GM19240 (cell line): ENCODE data around the gene SOBP.

ENCODE experiments used
- DNase-seq: peaks from one replicate; pipeline ENCODE4 v3.0.0; 2011; ENCODE audit warnings: low spot score; ENCODE audit not compliant: insufficient read length

The SOBP gene

GRCh38 chr6:107587451-107587850, 97.5 kb downstream of the SOBP start:
- no peak for DNase-seq

- DNase-seq, result no peak
Observed at GRCh38 chr6:107589199-107589598, 99.3 kb downstream of the SOBP start.

GRCh38 chr6:107589934-107590333, 100.0 kb downstream of the SOBP start:
- no peak for DNase-seq

GRCh38 chr6:107590378-107590777, 100.5 kb downstream of the SOBP start:
- DNase-seq, result no peak

GRCh38 chr6:107591346-107591745, 101.4 kb downstream of the SOBP start:
- DNase-seq, result no peak

- DNase-seq, result no peak
Observed at GRCh38 chr6:107592806-107593205, 102.9 kb downstream of the SOBP start.

GRCh38 chr6:107594736-107595135, 104.8 kb downstream of the SOBP start:
- no peak for DNase-seq

GRCh38 chr6:107598091-107598490, 108.2 kb downstream of the SOBP start:
- no peak for DNase-seq

GRCh38 chr6:107599043-107599442, 109.1 kb downstream of the SOBP start:
- DNase-seq, result no peak

GRCh38 chr6:107600121-107600520, 110.2 kb downstream of the SOBP start:
- DNase-seq, result no peak

GRCh38 chr6:107600936-107601335, 111.0 kb downstream of the SOBP start:
- no peak for DNase-seq

- no peak for DNase-seq
Observed at GRCh38 chr6:107601406-107601805, 111.5 kb downstream of the SOBP start.

GRCh38 chr6:107602321-107603005, 112.5 kb downstream of the SOBP start:
- no peak for DNase-seq

GRCh38 chr6:107603006-107603370, 113.1 kb downstream of the SOBP start:
- DNase-seq, result no peak

- no peak for DNase-seq
Observed at GRCh38 chr6:107604549-107604948, 114.6 kb downstream of the SOBP start.

GRCh38 chr6:107606407-107606806, 116.5 kb downstream of the SOBP start:
- DNase-seq, result no peak

- no peak for DNase-seq
Observed at GRCh38 chr6:107607116-107607515, 117.2 kb downstream of the SOBP start.

- DNase-seq, result no peak
Observed at GRCh38 chr6:107611094-107611810, 121.3 kb downstream of the SOBP start.

GRCh38 chr6:107612762-107613415, 123.0 kb downstream of the SOBP start:
- DNase-seq, result no peak

- DNase-seq, result no peak
Observed at GRCh38 chr6:107613651-107614379, 123.9 kb downstream of the SOBP start.

- no peak for DNase-seq
Observed at GRCh38 chr6:107614828-107615227, 124.9 kb downstream of the SOBP start.

- no peak for DNase-seq
Observed at GRCh38 chr6:107616775-107617174, 126.9 kb downstream of the SOBP start.
